Measurements from ENCODE around the gene IQCK. TPM values are rescaled to one million over a fixed set of nuclear protein-coding genes. Genes with fewer than 3 reads are reported as not detected.

Gene IQCK
- total and polyA plus RNA-seq, 4 donors = 4.0 to 10.0 (median 5.7) TPM

- intact Hi-C loops (cut with DNase I) = no loop called here
- Histone ChIP-seq H3K4me3 (ENCODE audit: low read length in 2 of 2) (no peak overlapping the region), H3K36me3 (ENCODE audit: control insufficient read depth in 1 of 2, insufficient read depth in 2 of 2, low read length in 1 of 2) (peaks cover 4 to 9% of the 10 kb centered on the region in 2 donors), H3K4me1 (ENCODE audit: control insufficient read depth in 1 of 2, insufficient read depth in 2 of 2, low read length in 2 of 2) (no peaks in the 10 kb centered on the region), H3K27me3 (ENCODE audit: control insufficient read depth in 1 of 2, insufficient read depth in 2 of 2, low read length in 1 of 2) (no peaks in the 10 kb centered on the region), H3K9me3 (ENCODE audit: control insufficient read depth, low read length) (no peaks in the 10 kb centered on the region), H3K27ac (ENCODE audit: low read depth in 1 of 2, low read length in 2 of 2) (no peak overlapping the region)
- WGBS, 2 donors = 94 to 96% methylated on average over 6 of the region's 6 CpGs
- ATAC-seq (ENCODE audit: low FRiP score) (no peak), DNase-seq (no peak)
Measured at GRCh38 chr16:19683453-19684236, 34.4 kb upstream of the IQCK start.

DNA sequence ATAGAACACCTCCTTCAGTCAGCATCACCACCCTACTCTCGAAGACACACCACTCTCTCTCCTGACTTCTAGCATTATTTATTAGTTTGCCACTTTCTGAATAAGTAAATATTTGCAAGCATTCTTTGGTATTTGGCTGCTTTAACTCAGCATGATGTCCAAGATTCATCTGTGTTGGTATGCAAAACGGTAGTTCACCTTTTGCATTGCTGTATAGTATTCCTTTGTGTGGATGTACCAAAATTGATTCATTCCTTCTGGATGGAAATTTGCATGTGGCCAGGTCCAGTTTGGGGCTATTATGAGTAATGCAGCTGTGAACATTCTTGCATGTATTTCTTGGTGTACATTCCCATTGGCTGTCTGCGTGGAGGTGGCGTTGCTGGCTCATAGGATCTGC is 32.9 kb upstream of the IQCK start:
- Histone ChIP-seq H3K36me3 (ENCODE audit: control insufficient read depth in 1 of 2, insufficient read depth in 2 of 2, low read length in 1 of 2) (peaks cover 4 to 9% of the 10 kb centered on the region in 2 donors), H3K4me1 (ENCODE audit: control insufficient read depth in 1 of 2, insufficient read depth in 2 of 2, low read length in 2 of 2) (no peaks in the 10 kb centered on the region), H3K4me3 (ENCODE audit: low read length in 2 of 2) (no peak overlapping the region), H3K27ac (ENCODE audit: low read depth in 1 of 2, low read length in 2 of 2) (no peak overlapping the region), H3K27me3 (ENCODE audit: control insufficient read depth in 1 of 2, insufficient read depth in 2 of 2, low read length in 1 of 2) (no peaks in the 10 kb centered on the region), H3K9me3 (ENCODE audit: control insufficient read depth, low read length) (no peaks in the 10 kb centered on the region)
- intact Hi-C loops (cut with DNase I) = no loop called here
- no peak for DNase-seq
- no peak for ATAC-seq (ENCODE audit: low FRiP score)
- WGBS, 2 donors = 95 to 98% methylated on average over 4 of the region's 4 CpGs

GRCh38 chr16:19687279-19687678 is 30.8 kb upstream of the IQCK start:
- 76 to 82% methylated on average over 7 of the region's 7 CpGs for WGBS, 2 donors
- no peaks in the 10 kb centered on the region for H3K27me3 ChIP-seq (ENCODE audit: control insufficient read depth in 1 of 2, insufficient read depth in 2 of 2, low read length in 1 of 2)
- H3K27ac ChIP-seq (ENCODE audit: low read depth in 1 of 2, low read length in 2 of 2) = no peak overlapping the region
- H3K4me1 ChIP-seq (ENCODE audit: control insufficient read depth in 1 of 2, insufficient read depth in 2 of 2, low read length in 2 of 2) = no peaks in the 10 kb centered on the region
- H3K4me3 ChIP-seq (ENCODE audit: low read length in 2 of 2) = no peak overlapping the region
- ATAC-seq (ENCODE audit: low FRiP score) (no peak), DNase-seq (no peak)
- intact Hi-C loops (cut with DNase I) = no loop called here
- no peaks in the 10 kb centered on the region for H3K9me3 ChIP-seq (ENCODE audit: control insufficient read depth, low read length)
- peaks cover 5 to 9% of the 10 kb centered on the region in 2 donors for H3K36me3 ChIP-seq (ENCODE audit: control insufficient read depth in 1 of 2, insufficient read depth in 2 of 2, low read length in 1 of 2)

DNA sequence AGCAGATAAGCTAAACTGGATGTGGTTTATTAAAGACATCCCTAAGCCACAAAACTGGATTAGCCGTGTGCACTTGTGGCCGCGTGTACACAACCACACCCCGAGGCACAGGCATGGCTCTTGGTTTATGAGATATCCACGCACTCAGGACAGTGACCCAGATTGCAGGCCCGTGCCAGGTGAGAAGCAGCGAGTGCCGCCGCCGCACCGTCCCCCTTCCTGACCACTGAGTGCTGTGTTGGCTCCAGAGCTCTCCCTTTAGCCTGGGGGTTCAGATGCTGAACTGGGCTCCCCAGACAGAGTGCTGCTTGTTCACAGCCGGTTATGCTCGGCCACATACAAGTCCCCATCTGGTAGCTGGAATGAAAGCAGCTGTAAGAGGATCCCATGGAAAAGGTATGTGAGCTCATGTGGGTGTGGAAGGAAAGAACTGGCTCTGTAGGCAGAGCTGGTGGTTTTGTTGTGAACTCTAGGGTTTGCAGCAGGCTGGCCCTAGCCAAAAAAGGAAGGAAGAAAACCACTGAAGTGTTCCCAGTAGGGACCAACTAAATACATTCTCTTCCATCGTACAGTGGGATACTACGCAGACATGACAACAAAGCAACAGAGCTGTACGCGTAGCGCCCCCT is 29.6 kb upstream of the IQCK start:
- H3K4me1 ChIP-seq (ENCODE audit: control insufficient read depth in 1 of 2, insufficient read depth in 2 of 2, low read length in 2 of 2) = no peaks in the 10 kb centered on the region
- H3K27me3 ChIP-seq (ENCODE audit: control insufficient read depth in 1 of 2, insufficient read depth in 2 of 2, low read length in 1 of 2) = no peaks in the 10 kb centered on the region
- ATAC-seq (ENCODE audit: low FRiP score) = no peak
- no peak overlapping the region for H3K4me3 ChIP-seq (ENCODE audit: low read length in 2 of 2)
- H3K9me3 ChIP-seq (ENCODE audit: control insufficient read depth, low read length) = no peaks in the 10 kb centered on the region
- 93 to 95% methylated on average over 18 of the region's 18 CpGs for WGBS, 2 donors
- no peak overlapping the region for H3K27ac ChIP-seq (ENCODE audit: low read depth in 1 of 2, low read length in 2 of 2)
- intact Hi-C loops (cut with DNase I) = no loop called here
- H3K36me3 ChIP-seq (ENCODE audit: control insufficient read depth in 1 of 2, insufficient read depth in 2 of 2, low read length in 1 of 2) = peaks cover 6 to 7% of the 10 kb centered on the region in 2 donors
- no peak for DNase-seq

GRCh38 chr16:19689342-19689741 is 28.7 kb upstream of the IQCK start:
- DNase-seq (no peak), ATAC-seq (ENCODE audit: low FRiP score) (no peak)
- H3K27ac ChIP-seq (ENCODE audit: low read depth in 1 of 2, low read length in 2 of 2) = no peak overlapping the region
- H3K4me3 ChIP-seq (ENCODE audit: low read length in 2 of 2) = no peak overlapping the region
- no peaks in the 10 kb centered on the region for H3K4me1 ChIP-seq (ENCODE audit: control insufficient read depth in 1 of 2, insufficient read depth in 2 of 2, low read length in 2 of 2)
- intact Hi-C loops (cut with DNase I) = no loop called here
- H3K9me3 ChIP-seq (ENCODE audit: control insufficient read depth, low read length) = no peaks in the 10 kb centered on the region
- 94 to 97% methylated on average over 5 of the region's 5 CpGs for WGBS, 2 donors
- peaks cover under 1 to 3% of the 10 kb centered on the region in 2 donors for H3K36me3 ChIP-seq (ENCODE audit: control insufficient read depth in 1 of 2, insufficient read depth in 2 of 2, low read length in 1 of 2)
- H3K27me3 ChIP-seq (ENCODE audit: control insufficient read depth in 1 of 2, insufficient read depth in 2 of 2, low read length in 1 of 2) = no peaks in the 10 kb centered on the region

DNA sequence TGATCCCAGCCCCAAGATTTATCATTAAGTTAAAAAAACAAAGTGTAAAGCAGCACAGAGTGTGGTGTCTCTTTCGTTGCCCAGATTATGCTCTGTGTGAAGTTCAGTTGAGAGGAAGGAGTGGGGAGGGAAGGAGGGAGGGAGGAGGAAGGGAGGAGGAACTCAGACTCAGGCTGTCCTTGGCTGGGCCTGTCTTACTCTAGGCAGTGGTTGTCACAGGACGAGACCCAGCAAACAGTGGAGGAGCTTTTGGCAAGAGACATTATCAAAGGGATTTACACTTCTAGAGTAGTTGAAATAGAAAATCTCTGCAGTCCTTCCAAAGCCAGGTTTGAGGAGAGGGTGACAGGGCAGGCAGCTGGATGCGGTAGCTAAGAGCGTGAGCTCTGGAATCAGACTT is 27.9 kb upstream of the IQCK start:
- Histone ChIP-seq H3K36me3 (ENCODE audit: control insufficient read depth in 1 of 2, insufficient read depth in 2 of 2, low read length in 1 of 2) (peaks cover 0 to 3% of the 10 kb centered on the region in 2 donors), H3K4me3 (ENCODE audit: low read length in 2 of 2) (no peak overlapping the region), H3K4me1 (ENCODE audit: control insufficient read depth in 1 of 2, insufficient read depth in 2 of 2, low read length in 2 of 2) (no peaks in the 10 kb centered on the region), H3K27me3 (ENCODE audit: control insufficient read depth in 1 of 2, insufficient read depth in 2 of 2, low read length in 1 of 2) (no peaks in the 10 kb centered on the region), H3K27ac (ENCODE audit: low read depth in 1 of 2, low read length in 2 of 2) (no peak overlapping the region), H3K9me3 (ENCODE audit: control insufficient read depth, low read length) (no peaks in the 10 kb centered on the region)
- ATAC-seq (ENCODE audit: low FRiP score) (no peak), DNase-seq (no peak)
- intact Hi-C loops (cut with DNase I) = no loop called here
- WGBS, 2 donors = 56 to 64% methylated on average over 4 of the region's 4 CpGs

DNA sequence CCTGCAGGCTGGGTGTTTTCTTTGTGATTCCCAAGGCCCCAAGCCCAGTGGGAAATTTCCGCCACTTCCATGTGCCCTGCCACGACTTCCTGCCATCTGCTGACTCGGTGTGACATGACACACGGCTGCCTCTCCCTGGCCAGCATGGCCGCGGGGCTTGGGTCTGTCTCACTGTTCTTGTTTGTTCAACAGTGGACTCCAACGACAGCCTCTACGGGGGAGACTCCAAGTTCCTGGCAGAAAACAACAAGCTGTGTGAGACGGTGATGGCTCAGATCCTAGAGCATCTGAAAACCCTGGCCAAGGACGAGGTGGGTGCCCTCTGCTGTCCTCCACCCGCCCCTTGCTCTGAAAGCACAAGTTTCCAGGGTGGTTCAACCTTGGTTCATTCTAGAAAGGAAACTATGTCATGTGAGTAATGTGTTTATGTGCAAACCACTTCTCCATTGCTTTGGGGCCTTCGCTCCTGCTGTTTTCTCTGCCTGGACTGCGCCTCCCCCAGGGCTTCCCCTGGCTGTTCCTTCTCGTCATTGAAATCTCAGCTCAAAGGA is 26.8 kb upstream of the IQCK start:
- Histone ChIP-seq H3K9me3 (ENCODE audit: control insufficient read depth, low read length) (no peaks in the 10 kb centered on the region), H3K4me3 (ENCODE audit: low read length in 2 of 2) (no peak overlapping the region), H3K27ac (ENCODE audit: low read depth in 1 of 2, low read length in 2 of 2) (no peak overlapping the region), H3K4me1 (ENCODE audit: control insufficient read depth in 1 of 2, insufficient read depth in 2 of 2, low read length in 2 of 2) (no peaks in the 10 kb centered on the region), H3K27me3 (ENCODE audit: control insufficient read depth in 1 of 2, insufficient read depth in 2 of 2, low read length in 1 of 2) (no peaks in the 10 kb centered on the region), H3K36me3 (ENCODE audit: control insufficient read depth in 1 of 2, insufficient read depth in 2 of 2, low read length in 1 of 2) (peaks cover 0 to 3% of the 10 kb centered on the region in 2 donors)
- ATAC-seq (ENCODE audit: low FRiP score) (no peak), DNase-seq (peak in 1 of 2 donors; percentile 59)
- intact Hi-C loops (cut with DNase I) = no loop called here
- 50 to 51% methylated on average over 14 of the region's 14 CpGs for WGBS, 2 donors

GRCh38 chr16:19694989-19695388 is 23.1 kb upstream of the IQCK start:
- Histone ChIP-seq H3K36me3 (ENCODE audit: control insufficient read depth in 1 of 2, insufficient read depth in 2 of 2, low read length in 1 of 2) (peaks cover 0 to 3% of the 10 kb centered on the region in 2 donors), H3K27ac (ENCODE audit: low read depth in 1 of 2, low read length in 2 of 2) (no peak overlapping the region), H3K4me1 (ENCODE audit: control insufficient read depth in 1 of 2, insufficient read depth in 2 of 2, low read length in 2 of 2) (no peaks in the 10 kb centered on the region), H3K4me3 (ENCODE audit: low read length in 2 of 2) (no peak overlapping the region), H3K9me3 (ENCODE audit: control insufficient read depth, low read length) (no peaks in the 10 kb centered on the region), H3K27me3 (ENCODE audit: control insufficient read depth in 1 of 2, insufficient read depth in 2 of 2, low read length in 1 of 2) (no peaks in the 10 kb centered on the region)
- WGBS, 2 donors = 92 to 93% methylated on average over 7 to 8 of the region's 8 CpGs
- DNase-seq = no peak
- ATAC-seq (ENCODE audit: low FRiP score) = no peak
- intact Hi-C loops (cut with DNase I) = no loop called here

GRCh38 chr16:19696328-19696727 is 21.7 kb upstream of the IQCK start:
- no peaks in the 10 kb centered on the region for H3K27me3 ChIP-seq (ENCODE audit: control insufficient read depth in 1 of 2, insufficient read depth in 2 of 2, low read length in 1 of 2)
- ATAC-seq (ENCODE audit: low FRiP score) = peak; percentile 51
- H3K36me3 ChIP-seq (ENCODE audit: control insufficient read depth in 1 of 2, insufficient read depth in 2 of 2, low read length in 1 of 2) = peaks cover 0 to 3% of the 10 kb centered on the region in 2 donors
- intact Hi-C loops (cut with DNase I) = no loop called here
- WGBS, 2 donors = 21 to 22% methylated on average over 10 of the region's 10 CpGs
- H3K9me3 ChIP-seq (ENCODE audit: control insufficient read depth, low read length) = no peaks in the 10 kb centered on the region
- H3K4me3 ChIP-seq (ENCODE audit: low read length in 2 of 2) = no peak overlapping the region
- peak; percentile 86 to 87 for DNase-seq
- no peaks in the 10 kb centered on the region for H3K4me1 ChIP-seq (ENCODE audit: control insufficient read depth in 1 of 2, insufficient read depth in 2 of 2, low read length in 2 of 2)
- H3K27ac ChIP-seq (ENCODE audit: low read depth in 1 of 2, low read length in 2 of 2) = no peak overlapping the region

Data from aorta (tissue), 5 donors.